ENCODE data around the gene SYNE1. TPM values are rescaled to one million over a fixed set of nuclear protein-coding genes. Genes with fewer than 3 reads are reported as not detected.

The SYNE1 gene
- total RNA-seq, 1 experiment from 2014 or later = 23.0 TPM

GRCh38 chr6:152458648-152459644 is 178.2 kb downstream of the SYNE1 start:
- H3K27me3 Mint-ChIP-seq (ENCODE audit: insufficient read depth, unreplicated experiment) = peaks cover 6% of the 10 kb centered on the region
- TF ChIP-seq CTCF (IDR thresholded peaks at IDR 0.05; ENCODE audit: insufficient read depth in 1 of 2, low read depth in 1 of 2, low read length in 1 of 2, severe bottlenecking in 1 of 2, unreplicated experiment in 1 of 2) = no peak
- Histone ChIP-seq H3K4me1 (no peaks in the 10 kb centered on the region), H3K27me3 (replicated peaks; ENCODE audit: control insufficient read depth, insufficient read depth, low read length) (no peaks in the 10 kb centered on the region), H3K4me3 (ENCODE audit: low read depth, low read length) (no peak overlapping the region), H3K9me3 (no peaks in the 10 kb centered on the region), H3K36me3 (ENCODE audit: control insufficient read depth, insufficient read depth, low read length) (no peaks in the 10 kb centered on the region)
- POLR2A ChIA-PET = no interaction called here
- H3K27ac Mint-ChIP-seq (ENCODE audit: unreplicated experiment) = no peak overlapping the region
- CTCF ChIA-PET = no interaction called here
- H3K4me3 Mint-ChIP-seq (ENCODE audit: unreplicated experiment) = no peak overlapping the region
- no peak for DNase-seq
- intact Hi-C loops (cut with micrococcal nuclease; ENCODE audit: unreplicated experiment) = no loop called here
- no peaks in the 10 kb centered on the region for H3K9me3 Mint-ChIP-seq (ENCODE audit: unreplicated experiment)
- no peaks in the 10 kb centered on the region for H3K36me3 Mint-ChIP-seq (ENCODE audit: insufficient read depth, unreplicated experiment)
- no peaks in the 10 kb centered on the region for H3K4me1 Mint-ChIP-seq (ENCODE audit: low read depth, unreplicated experiment)
- BruUV-seq (replicated peaks) = no TSS peak

GRCh38 chr6:152457949-152458624 is 179.1 kb downstream of the SYNE1 start:
- H3K9me3 ChIP-seq = no peaks in the 10 kb centered on the region
- H3K27me3 ChIP-seq (replicated peaks; ENCODE audit: control insufficient read depth, insufficient read depth, low read length) = no peaks in the 10 kb centered on the region
- H3K4me1 ChIP-seq = no peaks in the 10 kb centered on the region
- no peak overlapping the region for H3K4me3 ChIP-seq (ENCODE audit: low read depth, low read length)
- Mint-ChIP-seq H3K4me3 (ENCODE audit: unreplicated experiment) (no peak overlapping the region), H3K36me3 (ENCODE audit: insufficient read depth, unreplicated experiment) (no peaks in the 10 kb centered on the region), H3K27me3 (ENCODE audit: insufficient read depth, unreplicated experiment) (peaks cover 6% of the 10 kb centered on the region), H3K9me3 (ENCODE audit: unreplicated experiment) (no peaks in the 10 kb centered on the region), H3K4me1 (ENCODE audit: low read depth, unreplicated experiment) (no peaks in the 10 kb centered on the region), H3K27ac (ENCODE audit: unreplicated experiment) (no peak overlapping the region)
- POLR2A ChIA-PET = no interaction called here
- intact Hi-C loops (cut with micrococcal nuclease; ENCODE audit: unreplicated experiment) = no loop called here
- no peak for TF ChIP-seq CTCF (IDR thresholded peaks at IDR 0.05; ENCODE audit: insufficient read depth in 1 of 2, low read depth in 1 of 2, low read length in 1 of 2, severe bottlenecking in 1 of 2, unreplicated experiment in 1 of 2)
- DNase-seq = no peak
- BruUV-seq (replicated peaks) = no TSS peak
- no peaks in the 10 kb centered on the region for H3K36me3 ChIP-seq (ENCODE audit: control insufficient read depth, insufficient read depth, low read length)
- CTCF ChIA-PET = no interaction called here

- no peak for TF ChIP-seq CTCF (IDR thresholded peaks at IDR 0.05; ENCODE audit: insufficient read depth in 1 of 2, low read depth in 1 of 2, low read length in 1 of 2, severe bottlenecking in 1 of 2, unreplicated experiment in 1 of 2)
- ChIA-PET POLR2A (no interaction called here), CTCF (no interaction called here)
- no peaks in the 10 kb centered on the region for H3K36me3 Mint-ChIP-seq (ENCODE audit: insufficient read depth, unreplicated experiment)
- no peak overlapping the region for H3K4me3 Mint-ChIP-seq (ENCODE audit: unreplicated experiment)
- H3K27ac Mint-ChIP-seq (ENCODE audit: unreplicated experiment) = no peak overlapping the region
- BruUV-seq (replicated peaks) = no TSS peak
- H3K9me3 Mint-ChIP-seq (ENCODE audit: unreplicated experiment) = no peaks in the 10 kb centered on the region
- Histone ChIP-seq H3K36me3 (ENCODE audit: control insufficient read depth, insufficient read depth, low read length) (no peaks in the 10 kb centered on the region), H3K4me1 (no peaks in the 10 kb centered on the region), H3K27me3 (replicated peaks; ENCODE audit: control insufficient read depth, insufficient read depth, low read length) (no peaks in the 10 kb centered on the region), H3K9me3 (no peaks in the 10 kb centered on the region), H3K4me3 (ENCODE audit: low read depth, low read length) (no peak overlapping the region)
- no peaks in the 10 kb centered on the region for H3K4me1 Mint-ChIP-seq (ENCODE audit: low read depth, unreplicated experiment)
- no peak for DNase-seq
- H3K27me3 Mint-ChIP-seq (ENCODE audit: insufficient read depth, unreplicated experiment) = peaks cover 9% of the 10 kb centered on the region
- intact Hi-C loops (cut with micrococcal nuclease; ENCODE audit: unreplicated experiment) = no loop called here
Measured at GRCh38 chr6:152454003-152454402, 183.2 kb downstream of the SYNE1 start.

All from Caco-2 (cell line).